Esophagus (tissue), 2 donors: ENCODE measurements around the gene MED22. TPM values are rescaled to one million over a fixed set of nuclear protein-coding genes. Genes with fewer than 3 reads are reported as not detected.

Experiments used
- H3K27ac ChIP-seq, 2 donors: one replicate each; pipeline ENCODE4 v1.5.1; 2013; ENCODE audit warnings: low read depth in 2 of 2, mild to moderate bottlenecking in 2 of 2, inconsistent platforms in 1 of 2, low read length in 1 of 2, moderate library complexity in 1 of 2
- H3K27me3 ChIP-seq, 2 donors: one replicate each; pipeline ENCODE4 v1.6.1; 2013; ENCODE audit warnings: low read length in 2 of 2, control low read depth in 1 of 2, mild to moderate bottlenecking in 1 of 2; ENCODE audit not compliant: insufficient read depth in 2 of 2, control insufficient read depth in 1 of 2
- H3K36me3 ChIP-seq, 2 donors: one replicate each; pipeline ENCODE4 v1.6.1; 2013; ENCODE audit warnings: low read length in 1 of 2; ENCODE audit not compliant: control insufficient read depth in 2 of 2, insufficient read depth in 2 of 2
- H3K4me1 ChIP-seq, 2 donors: one replicate each; pipeline ENCODE4 v1.6.1; 2013; ENCODE audit warnings: low read length in 1 of 2; ENCODE audit not compliant: control insufficient read depth in 2 of 2, insufficient read depth in 2 of 2
- H3K4me3 ChIP-seq, 2 donors: one replicate each; pipeline ENCODE4 v1.5.1; 2013; ENCODE audit warnings: low read length in 2 of 2, mild to moderate bottlenecking in 2 of 2, low read depth in 1 of 2, moderate library complexity in 1 of 2
- H3K9me3 ChIP-seq, 2 donors: one replicate each; pipeline ENCODE4 v1.6.1; 2013; ENCODE audit warnings: mild to moderate bottlenecking in 2 of 2, low read depth in 1 of 2, low read length in 1 of 2, moderate library complexity in 1 of 2; ENCODE audit not compliant: control insufficient read depth in 2 of 2, insufficient read depth in 1 of 2
- WGBS, 2 donors: extraction: QIAGEN DNeasy Blood & Tissue Kit; methylation state at CpG; one replicate each; pipeline ENCODE4 v1.1.7; 2013; 5-methylcytosine and 5-hydroxymethylcytosine counted together
- polyA plus RNA-seq, 2 donors: library from polyadenylated mRNA; stranded (reverse); fragments of 200-250 nt; gene quantifications; one replicate each; pipeline ENCODE4 v1.2.3, GENCODE V29; 2013
- donor health status: healthy with polysubstance abuse.
- donor health status: Bipolar disorder and iron deficiency.

The MED22 gene
- polyA plus RNA-seq, 2 donors, result 7.3 to 12.0 TPM

DNA sequence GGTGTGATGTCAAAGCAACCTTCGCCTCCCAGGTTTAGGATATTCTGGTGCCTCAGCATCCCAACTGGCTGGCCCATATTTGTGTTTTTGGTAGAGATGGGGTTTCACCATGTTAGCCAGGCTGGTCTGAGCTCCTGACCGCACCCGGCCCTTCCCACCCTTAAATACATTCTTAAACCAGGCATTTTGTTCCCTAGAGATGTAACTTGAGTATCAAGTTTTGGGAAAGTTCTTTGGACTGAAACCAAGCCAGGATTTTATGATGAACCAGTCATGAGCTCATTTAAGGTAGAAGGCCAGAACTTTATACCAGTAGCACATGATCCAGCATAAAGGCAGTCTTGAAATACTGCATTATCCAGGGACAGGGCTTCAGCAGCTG, 3.6 kb upstream of the MED22 start:
- 84 to 90% methylated on average over 3 of the region's 3 CpGs for WGBS, 2 donors
- peaks cover 0 to 10% of the 10 kb centered on the region in 2 donors for H3K4me1 ChIP-seq
- peaks cover 7 to 36% of the 10 kb centered on the region in 2 donors for H3K36me3 ChIP-seq

DNA sequence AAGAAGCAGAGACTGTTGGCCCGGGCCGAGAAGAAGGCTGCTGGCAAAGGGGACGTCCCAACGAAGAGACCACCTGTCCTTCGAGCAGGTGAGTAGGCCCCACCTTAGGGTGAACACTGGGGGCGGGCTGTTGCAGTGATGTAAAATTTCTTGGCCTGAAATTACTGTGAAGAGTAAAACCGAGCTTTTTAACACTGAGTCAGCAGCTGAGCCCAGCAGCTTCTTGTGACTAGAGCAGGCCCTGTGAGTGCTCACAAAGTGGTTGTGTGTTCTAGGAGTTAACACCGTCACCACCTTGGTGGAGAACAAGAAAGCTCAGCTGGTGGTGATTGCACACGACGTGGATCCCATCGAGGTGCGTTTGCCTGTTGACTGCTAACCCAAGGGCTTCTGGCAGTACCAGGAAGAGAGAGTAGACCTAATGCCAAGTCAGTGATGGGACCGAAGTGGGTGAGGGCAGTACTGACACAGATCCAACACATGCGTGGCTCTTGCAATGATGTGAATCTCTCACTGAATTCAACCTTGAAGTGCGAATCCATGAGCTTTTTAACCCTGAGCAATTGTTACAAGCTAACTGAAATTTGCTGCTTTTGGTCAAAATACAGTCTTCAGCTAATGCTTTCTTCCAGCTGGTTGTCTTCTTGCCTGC, 2.2 kb upstream of the MED22 start:
- Histone ChIP-seq H3K4me1 (peaks cover 0 to 17% of the 10 kb centered on the region in 2 donors), H3K36me3 (peaks cover 7 to 46% of the 10 kb centered on the region in 2 donors), H3K4me3 (peak overlapping the region in 1 of 2 donors; percentile 6), H3K27me3 (no peaks in the 10 kb centered on the region), H3K9me3 (no peaks in the 10 kb centered on the region), H3K27ac (no peak overlapping the region)
- 68 to 73% methylated on average over 15 of the region's 15 CpGs for WGBS, 2 donors

More for the DNA sequence above, 3.6 kb upstream of the MED22 start:
- Histone ChIP-seq H3K9me3 (no peaks in the 10 kb centered on the region), H3K4me3 (no peak overlapping the region), H3K27ac (no peak overlapping the region), H3K27me3 (no peaks in the 10 kb centered on the region)

DNA sequence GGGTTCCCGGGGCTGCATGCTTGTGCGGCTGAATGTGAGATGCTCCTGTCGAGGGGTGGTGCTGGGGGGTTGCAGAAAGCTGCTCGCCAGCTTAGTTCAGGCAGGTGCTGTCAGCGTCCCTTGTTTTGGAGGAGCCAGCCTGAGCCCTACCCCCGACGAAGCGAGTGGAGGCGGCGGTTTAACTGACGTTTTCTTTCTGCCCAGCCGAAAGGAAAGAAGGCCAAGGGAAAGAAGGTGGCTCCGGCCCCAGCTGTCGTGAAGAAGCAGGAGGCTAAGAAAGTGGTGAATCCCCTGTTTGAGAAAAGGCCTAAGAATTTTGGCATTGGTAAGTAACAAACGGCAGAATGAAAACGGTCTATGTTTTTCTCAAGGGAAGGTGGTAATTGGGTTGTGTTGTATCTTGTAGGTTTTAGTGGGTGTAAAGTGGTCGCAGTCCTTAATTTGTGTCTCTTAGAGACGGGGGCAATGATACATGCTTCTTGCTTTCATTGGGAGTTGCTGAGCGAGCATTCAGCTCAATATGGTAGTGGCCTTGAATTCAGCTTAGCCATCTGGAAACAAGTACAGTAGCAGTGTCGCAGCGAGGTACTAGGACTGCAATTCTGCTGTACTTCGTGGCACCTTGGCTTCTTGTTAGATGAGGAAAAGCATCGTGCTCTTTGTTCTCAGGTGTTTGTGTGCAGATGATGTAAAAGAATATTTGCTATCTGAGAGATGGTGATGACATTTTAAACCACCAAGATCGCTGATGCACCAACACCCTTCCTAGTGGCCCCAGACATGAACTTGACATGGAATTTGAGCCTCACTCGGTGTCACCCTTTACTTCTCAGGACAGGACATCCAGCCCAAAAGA, 1.0 kb upstream of the MED22 start:
- 11 to 13% methylated on average over 25 of the region's 25 CpGs for WGBS, 2 donors
- H3K4me1 ChIP-seq, result peaks cover 0 to 15% of the 10 kb centered on the region in 2 donors

DNA sequence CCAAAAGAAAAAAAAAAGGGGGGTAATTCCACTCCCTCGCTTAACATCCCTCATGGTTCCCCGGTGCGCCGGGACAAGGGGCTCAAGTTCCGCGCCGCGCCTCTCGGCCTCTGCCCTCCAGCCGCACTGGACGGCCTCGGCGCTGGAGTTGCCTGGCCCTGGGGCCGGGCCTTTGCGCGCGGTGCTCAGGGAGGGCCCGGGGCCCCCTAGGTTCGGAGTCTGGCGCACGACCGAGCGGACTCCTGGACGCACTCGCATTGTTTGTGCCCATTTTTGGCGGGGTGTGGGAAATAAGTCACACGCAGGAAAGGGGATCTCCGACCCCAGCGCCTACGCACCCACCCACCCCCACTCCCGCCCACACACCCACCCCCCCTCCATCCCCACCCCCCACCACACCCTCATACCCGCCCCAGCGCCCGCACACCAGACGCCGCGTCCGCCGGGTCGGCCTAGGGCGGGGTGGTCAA, 381 bp downstream of the MED22 start:
- Histone ChIP-seq H3K36me3 (peaks cover 13 to 61% of the 10 kb centered on the region in 2 donors), H3K4me1 (peaks cover 0 to 15% of the 10 kb centered on the region in 2 donors), H3K4me3 (peak overlapping the region; percentile 83 to 100), H3K9me3 (no peaks in the 10 kb centered on the region), H3K27ac (peak overlapping the region; percentile 89 to 95), H3K27me3 (no peaks in the 10 kb centered on the region)
- WGBS, 2 donors, result 0% methylated on average over 29 to 41 of the region's 41 CpGs

More for the DNA sequence above, 1.0 kb upstream of the MED22 start:
- peak overlapping the region; percentile 91 to 95 for H3K27ac ChIP-seq
- no peaks in the 10 kb centered on the region for H3K27me3 ChIP-seq
- H3K4me3 ChIP-seq, result peak overlapping the region; percentile 83 to 100
- peaks cover 13 to 54% of the 10 kb centered on the region in 2 donors for H3K36me3 ChIP-seq
- H3K9me3 ChIP-seq, result no peaks in the 10 kb centered on the region

DNA sequence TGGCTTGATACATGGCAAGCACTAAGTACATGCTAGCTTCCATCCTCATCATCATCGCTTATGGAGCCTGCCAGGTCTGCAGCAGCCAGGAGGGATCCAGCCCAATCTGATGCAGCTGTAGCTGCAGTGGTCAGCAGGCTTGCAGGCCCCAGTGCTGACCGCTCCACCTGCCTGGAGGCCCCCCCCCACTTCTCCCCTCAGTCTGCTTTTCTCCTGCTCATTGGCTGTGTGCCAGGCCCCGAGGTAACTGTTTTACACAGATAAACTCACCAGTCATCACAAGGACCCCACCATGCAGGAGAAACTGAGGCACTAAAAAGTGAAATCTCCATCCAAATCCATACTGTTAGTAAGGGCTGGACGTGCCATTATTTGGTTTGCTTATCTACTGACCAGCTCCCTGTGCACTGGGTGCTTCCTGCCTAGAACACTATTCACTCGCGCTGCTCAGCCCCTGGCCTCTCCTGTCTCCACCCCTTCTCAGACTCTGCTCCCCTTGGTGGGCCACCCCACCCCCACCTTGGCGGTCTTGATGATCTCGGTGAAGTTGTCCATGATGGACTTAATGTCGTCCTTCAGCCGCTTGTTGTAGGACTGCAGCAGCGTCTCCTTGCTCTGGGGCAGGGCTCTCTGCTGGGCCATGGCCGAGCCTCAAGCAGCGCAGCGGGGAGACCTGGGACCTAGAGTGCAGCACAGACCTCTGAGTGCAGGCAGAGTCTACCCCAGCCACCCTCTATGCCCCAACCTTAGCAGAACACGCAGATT, 1.7 kb downstream of the MED22 start:
- Histone ChIP-seq H3K4me3 (peak overlapping the region in 1 of 2 donors; percentile 83), H3K9me3 (no peaks in the 10 kb centered on the region), H3K27me3 (no peaks in the 10 kb centered on the region), H3K4me1 (peaks cover 0 to 15% of the 10 kb centered on the region in 2 donors), H3K36me3 (peaks cover 13 to 66% of the 10 kb centered on the region in 2 donors), H3K27ac (peak overlapping the region in 1 of 2 donors; percentile 61)
- WGBS, 2 donors, result 64 to 69% methylated on average over 15 of the region's 15 CpGs

DNA sequence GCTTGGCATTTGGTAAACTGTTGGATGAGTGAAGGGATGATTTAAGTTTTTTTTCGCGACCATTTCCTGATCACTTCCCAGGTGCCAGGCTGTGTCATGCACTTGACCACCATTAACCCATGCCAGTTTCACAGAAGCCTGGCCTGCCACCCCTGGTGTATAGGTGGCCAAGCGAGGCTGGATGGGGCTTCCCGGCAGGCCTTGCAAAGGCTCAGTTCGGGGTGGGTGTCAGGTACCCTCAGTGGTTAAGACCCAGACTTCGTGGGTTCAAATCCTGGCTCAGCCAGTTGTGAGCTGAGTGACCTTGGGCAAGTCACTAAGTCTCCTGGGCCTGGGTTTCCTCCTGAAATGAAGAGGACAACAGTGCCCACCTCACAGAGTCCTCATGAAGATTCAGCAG, 2.3 kb downstream of the MED22 start:
- peaks cover 10 to 68% of the 10 kb centered on the region in 2 donors for H3K36me3 ChIP-seq
- H3K27ac ChIP-seq, result no peak overlapping the region
- H3K4me3 ChIP-seq, result no peak overlapping the region
- no peaks in the 10 kb centered on the region for H3K9me3 ChIP-seq
- H3K4me1 ChIP-seq, result peaks cover 0 to 15% of the 10 kb centered on the region in 2 donors
- H3K27me3 ChIP-seq, result no peaks in the 10 kb centered on the region
- WGBS, 2 donors, result 90 to 93% methylated on average over 6 of the region's 6 CpGs

DNA sequence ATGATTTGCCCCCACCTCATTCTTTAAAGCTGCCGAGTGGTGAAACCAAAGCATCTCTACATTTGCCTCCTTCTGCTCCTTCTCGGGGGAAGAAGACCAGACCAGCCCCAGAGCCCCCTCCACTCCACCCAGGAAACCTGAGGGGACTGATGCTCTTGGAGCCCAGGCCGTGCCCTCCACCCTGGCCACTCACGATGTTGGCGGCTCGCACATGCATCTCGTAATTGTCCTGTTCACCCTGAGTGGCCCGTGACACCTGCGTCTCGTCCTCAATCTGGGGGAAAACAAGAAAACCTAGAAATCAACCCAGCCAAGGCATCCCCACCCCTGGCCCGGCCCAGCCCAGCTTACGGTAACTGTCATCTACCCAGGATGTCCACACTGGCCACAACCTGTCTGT, 3.0 kb downstream of the MED22 start:
- WGBS, 2 donors, result 95 to 98% methylated on average over 12 of the region's 12 CpGs
- Histone ChIP-seq H3K9me3 (no peaks in the 10 kb centered on the region), H3K4me3 (no peak overlapping the region), H3K27ac (no peak overlapping the region), H3K27me3 (no peaks in the 10 kb centered on the region), H3K4me1 (peaks cover 0 to 15% of the 10 kb centered on the region in 2 donors), H3K36me3 (peaks cover 14 to 68% of the 10 kb centered on the region in 2 donors)

DNA sequence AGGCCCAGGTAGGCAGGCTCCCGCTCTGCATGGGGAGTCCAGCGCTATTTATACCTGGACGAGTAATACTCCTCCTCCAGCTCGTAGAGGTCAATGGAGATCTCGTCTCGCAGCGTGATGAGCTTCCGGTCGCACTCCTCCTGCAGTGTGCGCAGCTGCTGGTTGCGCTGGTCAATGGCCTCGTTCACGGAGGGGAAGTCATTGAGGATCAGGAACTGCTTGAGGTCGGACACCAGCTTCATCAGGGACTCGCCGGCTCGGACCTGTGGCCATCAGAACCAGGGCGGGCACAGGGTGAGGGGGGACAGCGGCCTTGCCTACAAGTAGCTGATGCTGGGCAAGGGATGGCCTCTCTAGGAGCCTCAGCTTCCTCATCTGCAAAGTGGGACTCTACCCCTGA, 3.9 kb downstream of the MED22 start:
- 94 to 96% methylated on average over 19 of the region's 19 CpGs for WGBS, 2 donors
- no peaks in the 10 kb centered on the region for H3K9me3 ChIP-seq
- peaks cover 14 to 62% of the 10 kb centered on the region in 2 donors for H3K36me3 ChIP-seq
- H3K4me3 ChIP-seq, result no peak overlapping the region
- peaks cover 0 to 13% of the 10 kb centered on the region in 2 donors for H3K4me1 ChIP-seq
- no peak overlapping the region for H3K27ac ChIP-seq
- no peaks in the 10 kb centered on the region for H3K27me3 ChIP-seq

DNA sequence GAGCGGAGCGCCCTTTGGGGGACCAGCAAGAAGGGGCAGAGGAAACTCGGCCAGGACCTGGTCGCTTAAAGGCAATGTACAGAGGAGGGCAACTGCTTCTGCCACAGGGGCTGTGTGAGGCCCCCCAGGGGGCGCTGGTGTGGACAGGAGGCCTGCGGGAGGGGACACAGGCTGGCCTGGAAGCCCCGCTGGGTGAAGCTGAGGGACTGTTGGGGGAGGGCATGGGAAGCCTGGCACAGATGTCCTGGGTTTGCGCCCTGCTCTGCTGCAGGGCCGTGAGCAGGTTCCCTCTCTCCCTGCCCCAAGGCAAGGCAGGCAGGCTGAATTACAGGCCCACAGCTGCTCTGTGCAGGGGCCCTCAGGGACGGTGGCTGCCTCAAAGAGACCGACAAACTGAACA, 5.4 kb downstream of the MED22 start:
- peaks cover 14 to 60% of the 10 kb centered on the region in 2 donors for H3K36me3 ChIP-seq
- H3K4me3 ChIP-seq, result no peak overlapping the region
- WGBS, 2 donors, result 68 to 82% methylated on average over 11 of the region's 11 CpGs
- H3K4me1 ChIP-seq, result peaks cover 0 to 12% of the 10 kb centered on the region in 2 donors
- no peak overlapping the region for H3K27ac ChIP-seq
- no peaks in the 10 kb centered on the region for H3K9me3 ChIP-seq
- H3K27me3 ChIP-seq, result no peaks in the 10 kb centered on the region
